Liver (tissue), 9 donors: ENCODE measurements around the gene RHOU. TPM values are rescaled to one million over a fixed set of nuclear protein-coding genes. Genes with fewer than 3 reads are reported as not detected.

Source experiments
- DNase-seq: peaks from one replicate; pipeline ENCODE4 v3.0.0-alpha.2; 2017; ENCODE audit warnings: low spot score
- H3K27ac ChIP-seq, 2 donors: one replicate each; pipeline ENCODE4 v1.7.0; 2013; ENCODE audit warnings: inconsistent platforms in 2 of 2, low read length in 2 of 2, control low read depth in 1 of 2, low read depth in 1 of 2, mild to moderate bottlenecking in 1 of 2
- H3K27me3 ChIP-seq, 4 donors: one replicate each; pipeline versions ENCODE4 v1.6.1 to v1.7.0; 2013; ENCODE audit warnings: low read length in 3 of 4, inconsistent platforms in 1 of 4, mild to moderate bottlenecking in 1 of 4, moderate library complexity in 1 of 4; ENCODE audit not compliant: control insufficient read depth in 4 of 4, insufficient read depth in 4 of 4
- H3K36me3 ChIP-seq, 4 donors: one replicate each; pipeline versions ENCODE4 v1.6.1 to v1.7.0; 2013; ENCODE audit warnings: low read length in 3 of 4, mild to moderate bottlenecking in 3 of 4, low read depth in 1 of 4, moderate library complexity in 1 of 4; ENCODE audit not compliant: control insufficient read depth in 4 of 4, insufficient read depth in 3 of 4
- H3K4me1 ChIP-seq, 4 donors: one replicate each; pipeline versions ENCODE4 v1.6.1 to v1.7.0; 2013; ENCODE audit warnings: low read length in 3 of 4, mild to moderate bottlenecking in 3 of 4, moderate library complexity in 1 of 4; ENCODE audit not compliant: control insufficient read depth in 4 of 4, insufficient read depth in 4 of 4
- H3K4me3 ChIP-seq, 3 donors: one replicate each; pipeline versions ENCODE4 v1.6.1 to v1.7.0; 2013; ENCODE audit warnings: low read length in 3 of 3, control low read depth in 1 of 3, low read depth in 1 of 3, mild to moderate bottlenecking in 1 of 3
- H3K9ac ChIP-seq, 2 donors: one replicate each; pipeline ENCODE4 v1.7.0; 2013; ENCODE audit warnings: low read length in 2 of 2, mild to moderate bottlenecking in 2 of 2, moderate library complexity in 2 of 2, control low read depth in 1 of 2, low read depth in 1 of 2
- H3K9me3 ChIP-seq, 4 donors: one replicate each; pipeline versions ENCODE4 v1.6.1 to v1.7.0; 2013; ENCODE audit warnings: low read length in 3 of 4; ENCODE audit not compliant: control insufficient read depth in 4 of 4
- EGR1 ChIP-seq, 2 donors: IDR thresholded peaks; 2 replicates each; pipeline ENCODE4 v1.6.1; 2016 to 2018; ENCODE audit warnings: antibody characterized with exemption in 2 of 2, low read depth in 2 of 2
- FOXA1 ChIP-seq: IDR thresholded peaks from 2 replicates; pipeline ENCODE4 v1.6.1; 2016; ENCODE audit warnings: antibody characterized with exemption
- FOXA2 ChIP-seq: IDR thresholded peaks from 2 replicates; pipeline ENCODE4 v1.6.1; 2016; ENCODE audit warnings: antibody characterized with exemption
- GABPA ChIP-seq, 2 donors: IDR thresholded peaks in 1 of 2; conservative IDR thresholded peaks in 1 of 2; 2 replicates each; pipeline ENCODE4 v1.6.1; 2016; ENCODE audit warnings: antibody characterized with exemption in 2 of 2, mild to moderate bottlenecking in 1 of 2, moderate library complexity in 1 of 2
- HNF4A ChIP-seq, 2 donors: conservative IDR thresholded peaks; 2 replicates each; pipeline ENCODE4 v1.6.1; 2016; ENCODE audit warnings: antibody characterized with exemption in 2 of 2, mild to moderate bottlenecking in 2 of 2
- HNF4G ChIP-seq: IDR thresholded peaks from 2 replicates; pipeline ENCODE4 v1.6.1; 2016; ENCODE audit warnings: antibody characterized with exemption
- JUND ChIP-seq, 2 donors: IDR thresholded peaks; 2 replicates each; pipeline ENCODE4 v1.6.1; 2016; ENCODE audit warnings: antibody characterized with exemption in 2 of 2
- NR2F2 ChIP-seq: IDR thresholded peaks from 2 replicates; pipeline ENCODE4 v1.6.1; 2016; ENCODE audit warnings: antibody characterized with exemption
- RAD21 ChIP-seq, 2 donors: IDR thresholded peaks; 2 replicates each; pipeline ENCODE4 v1.6.1; 2016; ENCODE audit warnings: antibody characterized with exemption in 2 of 2, mild to moderate bottlenecking in 2 of 2
- RXRA ChIP-seq, 2 donors: IDR thresholded peaks; 2 replicates each; pipeline ENCODE4 v1.6.1; 2017 to 2018; ENCODE audit warnings: antibody characterized with exemption in 2 of 2, mild to moderate bottlenecking in 1 of 2
- SP1 ChIP-seq: IDR thresholded peaks from 2 replicates; pipeline ENCODE4 v1.6.1; 2018; ENCODE audit warnings: antibody characterized with exemption, mild to moderate bottlenecking
- TAF1 ChIP-seq: conservative IDR thresholded peaks from 2 replicates; pipeline ENCODE4 v1.6.1; 2016; ENCODE audit warnings: antibody characterized with exemption, mild to moderate bottlenecking
- YY1 ChIP-seq: IDR thresholded peaks from 2 replicates; pipeline ENCODE4 v1.6.1; 2016; ENCODE audit warnings: antibody characterized with exemption, mild to moderate bottlenecking
- WGBS: extraction: QIAGEN DNeasy Blood & Tissue Kit; methylation state at CpG from one replicate; pipeline ENCODE4 v1.1.7; 2013; 5-methylcytosine and 5-hydroxymethylcytosine counted together
- polyA plus RNA-seq, 2 donors: library from polyadenylated mRNA; stranded (reverse) in 1 of 2; unstranded in 1 of 2; fragments of 200-250 nt in 1 of 2; fragments of >200 nt in 1 of 2; fragmentation: Nextera tagmentation in 1 of 2; extraction: Ambion mirVana in 1 of 2; gene quantifications; one replicate each; pipeline versions ENCODE4 v1.2.1 to v1.2.3, GENCODE V29; 2013 to 2015
- total RNA-seq, 2 donors: library from RNA; depleted of rRNA; stranded (reverse); fragments of >200 nt; gene quantifications; one replicate each; pipeline ENCODE4 v1.2.3, GENCODE V29; 2014
- TF ChIP-seq, protein P1 (sequence below): IDR thresholded peaks from 2 replicates; pipeline ENCODE4 v1.6.1; 2016; ENCODE audit warnings: antibody characterized with exemption
- TF ChIP-seq, protein P2 (sequence below): IDR thresholded peaks from 2 replicates; pipeline ENCODE4 v1.6.1; 2016; ENCODE audit warnings: antibody characterized with exemption
- TF ChIP-seq, protein P3 (sequence below): IDR thresholded peaks from 2 replicates; pipeline ENCODE4 v1.6.1; 2016; ENCODE audit warnings: antibody characterized with exemption, mild to moderate bottlenecking
- TF ChIP-seq, protein P4 (sequence below): fragments of 150-350 bp; IDR thresholded peaks from 2 replicates; pipeline ENCODE4 v1.5.1; 2017; ENCODE audit warnings: improper control_type of control experiment, low read depth, low read length; ENCODE audit not compliant: missing input control
- donor health status: healthy.
- donor health status: healthy.
- donor health status: healthy.
- donor health status: healthy.
- donor health status: healthy.

Gene RHOU
- total and polyA plus RNA-seq, 4 donors = 6.4 to 12.0 (median 11.6) TPM

DNA sequence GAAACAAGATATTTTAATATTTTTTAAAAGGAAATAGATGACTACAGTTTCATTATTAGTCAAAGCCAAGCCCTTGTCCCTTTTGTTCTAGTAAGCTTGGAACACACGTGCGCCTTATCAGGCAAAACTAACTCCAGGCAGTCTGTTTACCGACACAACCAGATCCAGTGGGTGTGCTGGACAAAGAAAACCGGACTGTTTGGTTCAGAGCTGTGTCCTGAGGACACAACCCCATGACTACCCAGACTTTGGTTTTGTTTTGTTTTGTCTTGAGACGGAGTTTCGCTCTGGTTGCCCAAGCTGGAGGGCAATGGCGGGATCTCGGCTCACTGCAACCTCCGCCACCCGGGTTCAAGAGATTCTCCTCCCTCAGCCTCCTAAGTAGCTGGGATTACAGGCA lies 13.9 kb upstream of the RHOU start:
- no peak overlapping the region for H3K4me3 ChIP-seq
- peak overlapping the region; percentile 72 to 81 for H3K27ac ChIP-seq
- WGBS = 45% methylated on average over 10 of the region's 10 CpGs
- peaks cover 0 to 2% (median 0%) of the 10 kb centered on the region in 4 donors for H3K4me1 ChIP-seq
- H3K27me3 ChIP-seq = no peaks in the 10 kb centered on the region
- TF ChIP-seq FOXA1 (peak; percentile 33), HNF4A (conservative IDR thresholded peaks at IDR 0.05) (peak; percentile 64 to 84), FOXA2 (peak; percentile 84), TAF1 (no peak), GABPA (IDR thresholded peaks at IDR 0.05 in 1 of 2, conservative IDR thresholded peaks at IDR 0.05 in 1 of 2) (no peak), RAD21 (IDR thresholded peaks at IDR 0.05) (peak; percentile 34 to 37), EGR1 (IDR thresholded peaks at IDR 0.05; ENCODE audit: low read depth in 2 of 2) (peak in 1 of 2 donors; percentile 54), SP1 (peak; percentile 83), JUND (IDR thresholded peaks at IDR 0.05) (peak; percentile 33 to 91), YY1 (peak; percentile 79), RXRA (IDR thresholded peaks at IDR 0.05) (peak; percentile 83 to 90)
- TF ChIP-seq, protein P1, sequence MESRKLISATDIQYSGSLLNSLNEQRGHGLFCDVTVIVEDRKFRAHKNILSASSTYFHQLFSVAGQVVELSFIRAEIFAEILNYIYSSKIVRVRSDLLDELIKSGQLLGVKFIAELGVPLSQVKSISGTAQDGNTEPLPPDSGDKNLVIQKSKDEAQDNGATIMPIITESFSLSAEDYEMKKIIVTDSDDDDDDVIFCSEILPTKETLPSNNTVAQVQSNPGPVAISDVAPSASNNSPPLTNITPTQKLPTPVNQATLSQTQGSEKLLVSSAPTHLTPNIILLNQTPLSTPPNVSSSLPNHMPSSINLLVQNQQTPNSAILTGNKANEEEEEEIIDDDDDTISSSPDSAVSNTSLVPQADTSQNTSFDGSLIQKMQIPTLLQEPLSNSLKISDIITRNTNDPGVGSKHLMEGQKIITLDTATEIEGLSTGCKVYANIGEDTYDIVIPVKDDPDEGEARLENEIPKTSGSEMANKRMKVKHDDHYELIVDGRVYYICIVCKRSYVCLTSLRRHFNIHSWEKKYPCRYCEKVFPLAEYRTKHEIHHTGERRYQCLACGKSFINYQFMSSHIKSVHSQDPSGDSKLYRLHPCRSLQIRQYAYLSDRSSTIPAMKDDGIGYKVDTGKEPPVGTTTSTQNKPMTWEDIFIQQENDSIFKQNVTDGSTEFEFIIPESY = peak; percentile 81
- TF ChIP-seq, protein P2, sequence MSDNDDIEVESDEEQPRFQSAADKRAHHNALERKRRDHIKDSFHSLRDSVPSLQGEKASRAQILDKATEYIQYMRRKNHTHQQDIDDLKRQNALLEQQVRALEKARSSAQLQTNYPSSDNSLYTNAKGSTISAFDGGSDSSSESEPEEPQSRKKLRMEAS = peak; percentile 89
- TF ChIP-seq, protein P3, sequence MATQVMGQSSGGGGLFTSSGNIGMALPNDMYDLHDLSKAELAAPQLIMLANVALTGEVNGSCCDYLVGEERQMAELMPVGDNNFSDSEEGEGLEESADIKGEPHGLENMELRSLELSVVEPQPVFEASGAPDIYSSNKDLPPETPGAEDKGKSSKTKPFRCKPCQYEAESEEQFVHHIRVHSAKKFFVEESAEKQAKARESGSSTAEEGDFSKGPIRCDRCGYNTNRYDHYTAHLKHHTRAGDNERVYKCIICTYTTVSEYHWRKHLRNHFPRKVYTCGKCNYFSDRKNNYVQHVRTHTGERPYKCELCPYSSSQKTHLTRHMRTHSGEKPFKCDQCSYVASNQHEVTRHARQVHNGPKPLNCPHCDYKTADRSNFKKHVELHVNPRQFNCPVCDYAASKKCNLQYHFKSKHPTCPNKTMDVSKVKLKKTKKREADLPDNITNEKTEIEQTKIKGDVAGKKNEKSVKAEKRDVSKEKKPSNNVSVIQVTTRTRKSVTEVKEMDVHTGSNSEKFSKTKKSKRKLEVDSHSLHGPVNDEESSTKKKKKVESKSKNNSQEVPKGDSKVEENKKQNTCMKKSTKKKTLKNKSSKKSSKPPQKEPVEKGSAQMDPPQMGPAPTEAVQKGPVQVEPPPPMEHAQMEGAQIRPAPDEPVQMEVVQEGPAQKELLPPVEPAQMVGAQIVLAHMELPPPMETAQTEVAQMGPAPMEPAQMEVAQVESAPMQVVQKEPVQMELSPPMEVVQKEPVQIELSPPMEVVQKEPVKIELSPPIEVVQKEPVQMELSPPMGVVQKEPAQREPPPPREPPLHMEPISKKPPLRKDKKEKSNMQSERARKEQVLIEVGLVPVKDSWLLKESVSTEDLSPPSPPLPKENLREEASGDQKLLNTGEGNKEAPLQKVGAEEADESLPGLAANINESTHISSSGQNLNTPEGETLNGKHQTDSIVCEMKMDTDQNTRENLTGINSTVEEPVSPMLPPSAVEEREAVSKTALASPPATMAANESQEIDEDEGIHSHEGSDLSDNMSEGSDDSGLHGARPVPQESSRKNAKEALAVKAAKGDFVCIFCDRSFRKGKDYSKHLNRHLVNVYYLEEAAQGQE = peak; percentile 72
- TF ChIP-seq, protein P4, sequence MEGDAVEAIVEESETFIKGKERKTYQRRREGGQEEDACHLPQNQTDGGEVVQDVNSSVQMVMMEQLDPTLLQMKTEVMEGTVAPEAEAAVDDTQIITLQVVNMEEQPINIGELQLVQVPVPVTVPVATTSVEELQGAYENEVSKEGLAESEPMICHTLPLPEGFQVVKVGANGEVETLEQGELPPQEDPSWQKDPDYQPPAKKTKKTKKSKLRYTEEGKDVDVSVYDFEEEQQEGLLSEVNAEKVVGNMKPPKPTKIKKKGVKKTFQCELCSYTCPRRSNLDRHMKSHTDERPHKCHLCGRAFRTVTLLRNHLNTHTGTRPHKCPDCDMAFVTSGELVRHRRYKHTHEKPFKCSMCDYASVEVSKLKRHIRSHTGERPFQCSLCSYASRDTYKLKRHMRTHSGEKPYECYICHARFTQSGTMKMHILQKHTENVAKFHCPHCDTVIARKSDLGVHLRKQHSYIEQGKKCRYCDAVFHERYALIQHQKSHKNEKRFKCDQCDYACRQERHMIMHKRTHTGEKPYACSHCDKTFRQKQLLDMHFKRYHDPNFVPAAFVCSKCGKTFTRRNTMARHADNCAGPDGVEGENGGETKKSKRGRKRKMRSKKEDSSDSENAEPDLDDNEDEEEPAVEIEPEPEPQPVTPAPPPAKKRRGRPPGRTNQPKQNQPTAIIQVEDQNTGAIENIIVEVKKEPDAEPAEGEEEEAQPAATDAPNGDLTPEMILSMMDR = no peak
- H3K9me3 ChIP-seq = no peaks in the 10 kb centered on the region
- no peaks in the 10 kb centered on the region for H3K36me3 ChIP-seq
- DNase-seq = no peak
- no peak overlapping the region for H3K9ac ChIP-seq

DNA sequence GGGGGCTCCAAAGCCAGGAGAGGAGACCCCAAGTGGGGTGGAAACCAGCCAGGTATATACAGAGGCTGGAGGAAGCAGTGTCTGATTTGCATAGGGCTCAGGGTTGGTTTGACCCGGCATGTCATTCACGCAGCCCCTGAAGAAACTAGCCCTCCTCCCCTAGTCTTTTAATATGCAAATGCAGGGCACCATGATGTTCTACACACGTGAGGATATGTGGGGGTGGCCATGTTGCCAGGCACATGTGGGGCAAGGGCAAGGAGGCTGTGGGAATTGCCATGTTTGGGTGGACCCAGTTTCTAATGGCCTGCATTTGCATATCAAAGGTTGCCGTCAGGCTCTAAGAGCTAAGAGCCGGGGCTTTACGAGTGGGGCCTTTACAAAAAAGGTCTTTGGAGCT lies 12.0 kb upstream of the RHOU start:
- Histone ChIP-seq H3K36me3 (no peaks in the 10 kb centered on the region), H3K27me3 (no peaks in the 10 kb centered on the region), H3K9ac (no peak overlapping the region), H3K27ac (peak overlapping the region; percentile 77 to 79), H3K4me1 (peaks cover 0 to 2% (median 0%) of the 10 kb centered on the region in 4 donors), H3K9me3 (no peaks in the 10 kb centered on the region), H3K4me3 (no peak overlapping the region)
- 96% methylated on average over 6 of the region's 6 CpGs for WGBS
- DNase-seq = no peak
- TF ChIP-seq, protein P3 = no peak
- TF ChIP-seq RXRA (IDR thresholded peaks at IDR 0.05) (no peak), HNF4G (no peak), FOXA2 (no peak), SP1 (no peak), YY1 (no peak), JUND (IDR thresholded peaks at IDR 0.05) (no peak), FOXA1 (no peak), NR2F2 (no peak), EGR1 (IDR thresholded peaks at IDR 0.05; ENCODE audit: low read depth in 2 of 2) (no peak)
- TF ChIP-seq, protein P1 = no peak
